Testis (tissue), 3 donors: Measurements from ENCODE around the gene ANO2. TPM values are rescaled to one million over a fixed set of nuclear protein-coding genes. Genes with fewer than 3 reads are reported as not detected.

ENCODE experiments used
- DNase-seq: peaks from one replicate; pipeline ENCODE4 v3.0.0-alpha.2; 2019
- H3K27ac ChIP-seq, 2 donors: fragments of 200-600 bp; sonication (generic); one replicate each; pipeline ENCODE4 v1.5.1; 2019
- H3K27me3 ChIP-seq: fragments of 200-600 bp; sonication (generic); one replicate; pipeline ENCODE4 v1.5.1; 2019
- H3K36me3 ChIP-seq: fragments of 200-600 bp; sonication (generic); one replicate; pipeline ENCODE4 v1.5.1; 2017; ENCODE audit warnings: low read depth; ENCODE audit errors: missing control alignments
- H3K4me1 ChIP-seq: fragments of 200-600 bp; sonication (generic); one replicate; pipeline ENCODE4 v1.5.1; 2019
- H3K4me3 ChIP-seq, 2 donors: fragments of 200-600 bp; sonication (generic); one replicate each; pipeline ENCODE4 v1.5.1; 2017 to 2019
- H3K9me3 ChIP-seq: fragments of 200-600 bp; sonication (generic); one replicate; pipeline ENCODE4 v1.5.1; 2017
- CTCF ChIP-seq, 3 experiments: fragments of 450-650 bp in 2 of 3; fragments of 200-600 bp in 1 of 3; sonication (generic) in 1 of 3; IDR thresholded peaks; one replicate each; pipeline ENCODE4 v1.5.1; 2016 to 2019; ENCODE audit warnings: antibody characterized with exemption in 3 of 3, mild to moderate bottlenecking in 2 of 3, moderate library complexity in 1 of 3
- POLR2A ChIP-seq: fragments of 450-650 bp; IDR thresholded peaks from one replicate; pipeline ENCODE4 v1.6.1; 2017; ENCODE audit warnings: antibody characterized with exemption, mild to moderate bottlenecking, moderate library complexity
- WGBS, 2 donors: methylation state at CpG; one replicate each; pipeline ENCODE4 v1.1.5; 2018; 5-methylcytosine and 5-hydroxymethylcytosine counted together
- intact Hi-C: fragments of 100-400 bp; cut with DNase I; formaldehyde crosslinking; loops from one replicate; pipeline ENCODE4 v1.15.1; 2023; ENCODE audit warnings: low total_unique reads
- polyA plus RNA-seq: library from polyadenylated mRNA; stranded (reverse); fragments of 350-450 nt; fragmentation: Illumina TruSeq; extraction: RNeasy Lipid Tissue Mini Kit (QIAGEN cat#74804); gene quantifications from one replicate; pipeline ENCODE4 v1.2.3, GENCODE V29; 2014; ENCODE audit warnings: low read depth, low replicate concordance; ENCODE audit not compliant: insufficient read depth
- total RNA-seq, 2 donors: library from RNA; depleted of rRNA; stranded (reverse); fragments of >200 nt; gene quantifications; one replicate each; pipeline ENCODE4 v1.2.3, GENCODE V29; 2016

ANO2 gene
- total and polyA plus RNA-seq, 3 donors from 2014 or later, result 9.8 to 24.5 (median 24.4) TPM

- H3K4me1 ChIP-seq, result no peaks in the 10 kb centered on the region
- no peak for DNase-seq
- WGBS, 2 donors, result 76 to 79% methylated on average over 5 of the region's 5 CpGs
- H3K4me3 ChIP-seq, result no peak overlapping the region
- no peaks in the 10 kb centered on the region for H3K27me3 ChIP-seq
- intact Hi-C loops, result no loop called here
- TF ChIP-seq POLR2A (no peak), CTCF (IDR thresholded peaks at IDR 0.05) (no peak)
- no peaks in the 10 kb centered on the region for H3K9me3 ChIP-seq
- no peaks in the 10 kb centered on the region for H3K36me3 ChIP-seq
- H3K27ac ChIP-seq, result no peak overlapping the region
These were observed 369.8 kb downstream of the ANO2 start for GRCh38 chr12:5575232-5575631.

GRCh38 chr12:5573390-5573789, 371.7 kb downstream of the ANO2 start:
- WGBS, 2 donors, result 94% methylated on average over 5 of the region's 5 CpGs
- Histone ChIP-seq H3K27ac (no peak overlapping the region), H3K4me1 (no peaks in the 10 kb centered on the region), H3K9me3 (no peaks in the 10 kb centered on the region), H3K4me3 (no peak overlapping the region), H3K27me3 (no peaks in the 10 kb centered on the region), H3K36me3 (no peaks in the 10 kb centered on the region)
- no peak for DNase-seq
- no peak for TF ChIP-seq CTCF (IDR thresholded peaks at IDR 0.05)
- TF ChIP-seq POLR2A, result no peak
- intact Hi-C loops, result no loop called here

GRCh38 chr12:5571115-5571514, 373.9 kb downstream of the ANO2 start:
- H3K4me3 ChIP-seq, result no peak overlapping the region
- H3K9me3 ChIP-seq, result no peaks in the 10 kb centered on the region
- TF ChIP-seq CTCF (IDR thresholded peaks at IDR 0.05), result no peak
- no peak for TF ChIP-seq POLR2A
- no peaks in the 10 kb centered on the region for H3K36me3 ChIP-seq
- peak; percentile 22 for DNase-seq
- no peaks in the 10 kb centered on the region for H3K4me1 ChIP-seq
- no peak overlapping the region for H3K27ac ChIP-seq
- no peaks in the 10 kb centered on the region for H3K27me3 ChIP-seq
- 43 to 61% methylated on average over 4 to 13 of the region's 13 CpGs for WGBS, 2 donors
- intact Hi-C loops, result no loop called here

- no peaks in the 10 kb centered on the region for H3K9me3 ChIP-seq
- H3K36me3 ChIP-seq, result no peaks in the 10 kb centered on the region
- WGBS, 2 donors, result 55% methylated on average over 1 of the region's 1 CpG
- TF ChIP-seq CTCF (IDR thresholded peaks at IDR 0.05) (no peak), POLR2A (no peak)
- intact Hi-C loops, result no loop called here
- no peaks in the 10 kb centered on the region for H3K4me1 ChIP-seq
- DNase-seq, result no peak
- no peaks in the 10 kb centered on the region for H3K27me3 ChIP-seq
- no peak overlapping the region for H3K27ac ChIP-seq
- no peak overlapping the region for H3K4me3 ChIP-seq
These were observed 374.6 kb downstream of the ANO2 start for GRCh38 chr12:5570416-5570815.

- H3K27me3 ChIP-seq, result no peaks in the 10 kb centered on the region
- no peaks in the 10 kb centered on the region for H3K9me3 ChIP-seq
- WGBS, 2 donors, result 78 to 89% methylated on average over 17 of the region's 17 CpGs
- no peak for TF ChIP-seq POLR2A
- DNase-seq, result no peak
- H3K4me1 ChIP-seq, result no peaks in the 10 kb centered on the region
- no peak overlapping the region for H3K27ac ChIP-seq
- H3K36me3 ChIP-seq, result no peaks in the 10 kb centered on the region
- intact Hi-C loops, result no loop called here
- no peak overlapping the region for H3K4me3 ChIP-seq
These were observed 376.6 kb downstream of the ANO2 start for GRCh38 chr12:5568325-5568981.
